Smooth muscle cell (in vitro differentiated cells): Measurements from ENCODE around the gene GPM6B. TPM values are rescaled to one million over a fixed set of nuclear protein-coding genes. Genes with fewer than 3 reads are reported as not detected.

Experiments used
- DNase-seq: peaks from one replicate; lab custom pipeline; 2025; ENCODE audit not compliant: unreplicated experiment; lab: John Stamatoyannopoulos, UW
- H2AFZ ChIP-seq: fragments of 200-600 bp; sonication (generic); 2 replicates; pipeline ENCODE4 v1.6.0; 2016; ENCODE audit warnings: antibody characterized with exemption, low read depth, mild to moderate bottlenecking
- H3F3A ChIP-seq: fragments of 200-600 bp; sonication (generic); 2 replicates; pipeline ENCODE4 v1.6.0; 2017; ENCODE audit warnings: antibody characterized with exemption, low read depth
- H3K27ac ChIP-seq: fragments of 200-600 bp; sonication (generic); 2 replicates; pipeline ENCODE4 v1.5.1; 2016; ENCODE audit warnings: low read depth, mild to moderate bottlenecking
- H3K27me3 ChIP-seq: fragments of 200-600 bp; sonication (generic); 2 replicates; pipeline ENCODE4 v1.6.1; 2016; ENCODE audit warnings: low read depth, mild to moderate bottlenecking
- H3K36me3 ChIP-seq: fragments of 200-600 bp; sonication (generic); 2 replicates; pipeline ENCODE4 v1.5.1; 2016; ENCODE audit warnings: low read depth
- H3K4me1 ChIP-seq: fragments of 200-600 bp; sonication (generic); 2 replicates; pipeline ENCODE4 v1.5.1; 2016; ENCODE audit warnings: low read depth
- H3K4me2 ChIP-seq: fragments of 200-600 bp; sonication (generic); 2 replicates; pipeline ENCODE4 v1.6.0; 2016; ENCODE audit warnings: mild to moderate bottlenecking
- H3K4me3 ChIP-seq: fragments of 200-600 bp; sonication (generic); 2 replicates; pipeline ENCODE4 v1.5.1; 2016; ENCODE audit warnings: mild to moderate bottlenecking
- H3K79me2 ChIP-seq: fragments of 200-600 bp; sonication (generic); 2 replicates; pipeline ENCODE4 v1.6.0; 2016; ENCODE audit warnings: low read depth, mild to moderate bottlenecking
- H3K9ac ChIP-seq: fragments of 200-600 bp; sonication (generic); 2 replicates; pipeline ENCODE4 v1.6.0; 2016; ENCODE audit warnings: low read depth
- H3K9me3 ChIP-seq: fragments of 200-600 bp; sonication (generic); replicated peaks from 2 replicates; pipeline ENCODE4 v1.5.1; 2016; ENCODE audit warnings: low read depth
- H4K20me1 ChIP-seq: fragments of 200-600 bp; sonication (generic); 2 replicates; pipeline ENCODE4 v1.6.0; 2016; ENCODE audit warnings: low read depth
- WGBS: methylation state at CpG from one replicate; pipeline ENCODE4 v1.1.7; 2016; ENCODE audit warnings: low lambda C conversion rate; 5-methylcytosine and 5-hydroxymethylcytosine counted together
- polyA plus RNA-seq: library from polyadenylated mRNA; unstranded; fragments of >200 nt; fragmentation: Nextera tagmentation; extraction: Ambion mirVana; gene quantifications from 2 replicates; pipeline ENCODE4 v1.2.1, GENCODE V29; 2016
- total RNA-seq: library from RNA; depleted of rRNA; stranded (reverse); fragments of >200 nt; gene quantifications from 2 replicates; pipeline ENCODE4 v1.2.3, GENCODE V29; 2014
- TF ChIP-seq, protein P1 (sequence below): fragments of 200-600 bp; sonication (generic); IDR thresholded peaks from 2 replicates; pipeline ENCODE4 v1.5.1; 2017; ENCODE audit warnings: borderline replicate concordance, mild to moderate bottlenecking, antibody characterized with exemption; ENCODE audit not compliant: insufficient read depth, poor library complexity, severe bottlenecking

GPM6B gene
- 17.1 and 20.3 TPM in 2 replicates for total RNA-seq
- 22.5 and 33.4 TPM in 2 replicates for polyA plus RNA-seq

GRCh38 chrX:13816643-13817627, at the start of gene GPM6B:
Gene GPM6B (minus strand): TSS chrX:13817093. CDS start chrX:13816904, 189 bp downstream.
- Histone ChIP-seq H3K79me2 (no peaks in the 10 kb centered on the region), H3K27me3 (no peaks in the 10 kb centered on the region), H3F3A (no peaks in the 10 kb centered on the region), H3K4me1 (peaks cover 7% of the 10 kb centered on the region), H3K9me3 (peaks cover 3% of the 10 kb centered on the region), H3K9ac (no peak within 1 kb of the TSS), H3K27ac (no peak within 1 kb of the TSS), H4K20me1 (no peaks in the 10 kb centered on the region), H3K4me3 (no peak within 1 kb of the TSS), H3K4me2 (no peak within 1 kb of the TSS), H3K36me3 (no peaks in the 10 kb centered on the region), H2AFZ (no peak within 1 kb of the TSS)
- WGBS = 69% methylated on average over 19 of the region's 19 CpGs
- TF ChIP-seq, protein P1, sequence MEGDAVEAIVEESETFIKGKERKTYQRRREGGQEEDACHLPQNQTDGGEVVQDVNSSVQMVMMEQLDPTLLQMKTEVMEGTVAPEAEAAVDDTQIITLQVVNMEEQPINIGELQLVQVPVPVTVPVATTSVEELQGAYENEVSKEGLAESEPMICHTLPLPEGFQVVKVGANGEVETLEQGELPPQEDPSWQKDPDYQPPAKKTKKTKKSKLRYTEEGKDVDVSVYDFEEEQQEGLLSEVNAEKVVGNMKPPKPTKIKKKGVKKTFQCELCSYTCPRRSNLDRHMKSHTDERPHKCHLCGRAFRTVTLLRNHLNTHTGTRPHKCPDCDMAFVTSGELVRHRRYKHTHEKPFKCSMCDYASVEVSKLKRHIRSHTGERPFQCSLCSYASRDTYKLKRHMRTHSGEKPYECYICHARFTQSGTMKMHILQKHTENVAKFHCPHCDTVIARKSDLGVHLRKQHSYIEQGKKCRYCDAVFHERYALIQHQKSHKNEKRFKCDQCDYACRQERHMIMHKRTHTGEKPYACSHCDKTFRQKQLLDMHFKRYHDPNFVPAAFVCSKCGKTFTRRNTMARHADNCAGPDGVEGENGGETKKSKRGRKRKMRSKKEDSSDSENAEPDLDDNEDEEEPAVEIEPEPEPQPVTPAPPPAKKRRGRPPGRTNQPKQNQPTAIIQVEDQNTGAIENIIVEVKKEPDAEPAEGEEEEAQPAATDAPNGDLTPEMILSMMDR = no peak
- no peak for DNase-seq

- peaks cover 5% of the 10 kb centered on the region for H3K4me1 ChIP-seq
- no peak overlapping the region for H3K4me3 ChIP-seq
- H4K20me1 ChIP-seq = no peaks in the 10 kb centered on the region
- H3K27ac ChIP-seq = no peak overlapping the region
- no peaks in the 10 kb centered on the region for H3F3A ChIP-seq
- H3K9me3 ChIP-seq = no peaks in the 10 kb centered on the region
- TF ChIP-seq, protein P1 = no peak
- no peaks in the 10 kb centered on the region for H3K27me3 ChIP-seq
- no peak overlapping the region for H2AFZ ChIP-seq
- H3K36me3 ChIP-seq = no peaks in the 10 kb centered on the region
- 62% methylated on average over 7 of the region's 7 CpGs for WGBS
- peak overlapping the region; percentile 39 for H3K4me2 ChIP-seq
- H3K79me2 ChIP-seq = no peaks in the 10 kb centered on the region
- no peak for DNase-seq
- no peak overlapping the region for H3K9ac ChIP-seq
These were observed 47.4 kb upstream of the GPM6B start for GRCh38 chrX:13864264-13864663.

DNA sequence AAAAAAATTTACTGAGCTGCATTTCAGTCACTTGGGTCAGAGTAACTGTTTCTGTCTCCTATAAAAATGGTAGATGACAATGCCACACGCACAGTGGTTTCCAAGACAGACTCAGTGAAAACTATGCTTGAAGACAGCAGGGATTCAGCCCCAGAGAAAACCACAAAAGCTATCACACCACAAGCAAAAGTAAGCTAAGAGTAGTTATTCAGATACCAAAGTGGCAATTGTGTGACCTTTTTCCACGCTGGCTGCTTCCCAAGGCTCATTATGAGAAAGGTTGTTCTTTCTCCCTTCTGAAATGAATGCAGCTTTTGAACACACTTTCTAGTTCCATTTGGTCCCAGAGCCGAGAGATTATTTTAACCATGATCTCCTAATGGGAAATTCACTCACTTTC, 46.4 kb upstream of the GPM6B start:
- no peak overlapping the region for H3K4me3 ChIP-seq
- 48% methylated on average over 3 of the region's 3 CpGs for WGBS
- no peak overlapping the region for H2AFZ ChIP-seq
- H3K36me3 ChIP-seq = no peaks in the 10 kb centered on the region
- H3K9ac ChIP-seq = no peak overlapping the region
- no peaks in the 10 kb centered on the region for H4K20me1 ChIP-seq
- H3K9me3 ChIP-seq = no peaks in the 10 kb centered on the region
- H3K27me3 ChIP-seq = no peaks in the 10 kb centered on the region
- no peaks in the 10 kb centered on the region for H3K79me2 ChIP-seq
- H3F3A ChIP-seq = no peaks in the 10 kb centered on the region
- H3K27ac ChIP-seq = peak overlapping the region; percentile 20
- DNase-seq = no peak
- H3K4me1 ChIP-seq = peaks cover 5% of the 10 kb centered on the region
- H3K4me2 ChIP-seq = no peak overlapping the region
- TF ChIP-seq, protein P1 = no peak
